Activated CD8-positive, alpha-beta memory T cell treated with anti-CD3 and anti-CD28 coated beads, Interleukin-2, amount 50 U/mL, for 4 hours (primary cell): ENCODE results near the gene DIAPH3.

Source experiments
- DNase-seq: peaks from one replicate; pipeline ENCODE4 v3.0.0-alpha.2; 2020

Gene DIAPH3

DNA sequence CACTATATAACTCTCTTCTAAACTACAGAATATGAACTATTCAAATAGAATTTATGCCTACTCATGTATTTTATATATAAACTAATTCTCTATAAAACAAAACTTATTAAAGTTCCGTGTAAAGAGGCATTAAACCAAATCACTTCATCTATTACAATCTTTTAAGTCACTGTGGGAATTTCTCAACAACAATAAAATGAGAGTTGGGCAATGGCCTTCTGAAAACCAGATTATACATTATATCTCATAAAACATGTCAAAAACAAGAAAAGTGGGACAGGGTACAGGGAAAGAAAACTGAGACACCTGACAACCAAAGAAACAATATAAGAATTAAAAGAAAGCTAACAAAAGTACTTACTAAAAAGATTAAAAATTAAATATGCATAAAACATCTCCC lies 145.2 kb downstream of the DIAPH3 start:
- no peak for DNase-seq

DNA sequence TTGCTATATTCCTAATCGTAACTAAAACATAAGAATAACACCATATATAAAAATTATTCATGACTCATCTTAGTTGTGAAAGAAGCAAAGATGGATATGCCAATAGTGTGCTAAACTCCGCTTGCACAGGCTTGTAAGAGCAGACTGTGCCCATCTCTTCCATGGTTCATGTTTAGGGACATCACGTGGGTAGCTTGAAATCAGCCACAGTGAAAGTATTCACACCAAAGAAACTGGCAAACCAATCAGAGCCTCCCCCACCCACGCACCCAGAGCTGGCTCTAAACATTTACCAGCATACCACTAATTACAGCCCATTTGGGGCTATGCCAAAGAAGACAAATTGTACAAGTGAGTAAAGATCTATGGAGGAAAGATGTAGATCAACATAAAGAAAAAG lies 147.5 kb downstream of the DIAPH3 start:
- DNase-seq, result no peak

DNA sequence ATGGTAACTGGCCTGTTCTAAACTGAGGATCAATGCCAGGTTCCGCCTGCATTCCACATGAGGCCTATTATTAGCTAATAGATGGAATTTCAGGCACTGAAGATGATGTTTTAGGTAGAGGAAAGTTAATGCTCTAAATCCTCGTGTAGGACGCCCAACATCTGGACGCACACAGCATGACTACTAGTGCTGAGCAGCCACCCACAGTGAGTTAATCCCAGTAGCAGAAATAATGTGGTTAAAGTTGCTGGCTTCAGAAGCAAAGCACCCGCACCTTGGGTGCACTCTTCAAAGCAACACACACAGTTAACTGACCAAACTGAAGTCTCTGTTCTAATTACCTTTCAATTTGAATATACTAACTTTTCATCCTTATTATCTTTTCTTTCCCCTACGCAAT lies 150.6 kb downstream of the DIAPH3 start:
- no peak for DNase-seq

DNA sequence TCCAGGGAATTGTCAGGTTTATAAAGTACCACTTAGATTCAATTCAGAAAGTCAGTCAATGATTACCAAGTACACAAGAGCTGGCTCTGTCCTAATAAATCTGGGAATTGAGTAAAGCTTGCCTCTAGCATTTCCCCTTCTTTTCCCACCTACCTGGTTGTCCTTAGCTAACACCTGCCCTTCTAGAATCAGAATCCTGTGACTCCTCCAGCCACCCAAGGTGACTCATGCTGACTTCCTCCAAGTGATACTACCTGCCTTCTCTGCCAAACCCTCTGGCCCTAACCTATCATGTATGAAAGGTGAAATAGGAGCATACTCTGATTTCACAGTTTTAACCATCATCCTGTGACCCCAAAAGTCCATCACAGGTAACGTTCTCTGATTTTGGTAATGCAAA lies 151.2 kb downstream of the DIAPH3 start:
- no peak for DNase-seq

DNA sequence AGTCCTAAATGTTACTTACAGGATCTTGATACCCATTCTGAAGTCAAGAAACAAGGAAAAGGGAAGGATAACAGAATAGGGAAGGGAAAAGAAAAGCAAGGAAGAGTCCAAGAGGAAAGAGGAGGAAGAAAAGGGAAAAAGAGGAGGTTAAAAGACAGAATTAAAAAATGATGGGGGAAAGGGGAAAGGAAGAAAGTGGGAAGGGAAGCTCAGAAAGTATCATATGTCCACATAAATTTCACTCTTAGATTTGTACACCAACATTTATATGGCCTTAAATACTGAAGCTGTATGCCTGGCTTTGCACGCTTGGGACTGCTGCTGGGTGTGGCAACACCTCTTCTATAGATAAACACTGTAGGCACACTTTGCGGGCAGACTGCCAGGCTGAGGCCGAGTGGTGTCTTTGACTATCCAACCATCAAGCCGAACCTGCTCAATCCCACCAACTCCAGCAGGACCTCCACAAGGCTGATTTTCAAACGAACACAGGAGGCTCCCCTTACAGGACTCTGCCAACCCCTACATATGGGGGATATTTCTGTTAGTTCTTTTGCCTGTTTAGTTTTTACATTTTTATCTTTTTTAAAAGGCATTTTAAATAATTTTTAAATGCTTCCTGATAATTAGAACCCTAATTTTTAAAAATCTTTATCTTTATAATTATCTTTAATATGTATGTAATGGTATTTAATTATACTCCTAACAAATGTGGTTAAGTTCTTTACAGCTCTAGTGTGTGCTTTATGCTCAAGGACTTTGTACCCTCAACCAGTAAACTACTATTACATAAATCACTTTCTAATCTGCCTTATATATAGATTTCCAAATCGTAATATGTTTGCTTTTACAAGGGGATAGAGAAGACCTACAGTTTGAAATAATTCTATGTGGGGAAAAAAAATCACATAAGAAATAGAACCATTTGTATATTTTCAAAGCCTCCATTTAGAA lies 154.2 kb downstream of the DIAPH3 start:
- no peak for DNase-seq

DNA sequence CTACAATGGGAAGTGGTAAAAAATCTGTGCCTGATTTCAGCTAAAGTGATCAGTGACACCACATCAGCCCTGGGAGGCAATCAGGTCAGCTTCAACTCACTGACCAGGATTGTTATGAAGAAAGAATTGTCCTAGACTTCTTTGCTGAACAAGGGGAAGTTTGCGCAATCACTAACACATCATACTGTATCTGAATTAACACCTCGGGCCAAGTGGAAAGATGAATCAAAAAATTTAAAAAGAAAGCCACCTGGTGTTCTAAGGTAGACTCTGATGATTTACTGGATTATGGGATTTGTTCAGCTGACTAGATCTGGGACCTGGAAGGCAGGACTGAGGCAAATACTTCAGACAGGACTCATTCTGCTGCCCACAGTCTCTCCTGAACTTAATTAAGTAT lies 161.8 kb downstream of the DIAPH3 start:
- DNase-seq, result no peak

DNA sequence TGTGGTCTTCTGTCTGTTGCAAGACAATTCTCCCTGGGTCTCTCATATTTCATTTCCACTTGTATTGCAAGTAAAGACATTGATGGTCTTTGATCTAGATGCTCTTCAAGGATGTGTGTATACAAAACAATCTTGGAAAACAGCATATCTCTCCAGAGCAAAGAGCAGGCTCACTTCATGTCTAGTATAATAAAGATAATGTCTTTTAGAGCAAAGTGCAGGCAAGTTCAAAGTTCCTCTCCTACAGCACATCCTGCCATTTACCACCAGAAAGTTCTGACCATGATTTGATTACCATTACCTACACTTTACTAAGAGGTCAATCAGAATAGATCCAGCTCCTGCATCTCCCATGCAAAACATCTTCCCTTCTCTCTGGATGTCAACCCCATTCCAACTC lies 162.8 kb downstream of the DIAPH3 start:
- DNase-seq, result no peak

DNA sequence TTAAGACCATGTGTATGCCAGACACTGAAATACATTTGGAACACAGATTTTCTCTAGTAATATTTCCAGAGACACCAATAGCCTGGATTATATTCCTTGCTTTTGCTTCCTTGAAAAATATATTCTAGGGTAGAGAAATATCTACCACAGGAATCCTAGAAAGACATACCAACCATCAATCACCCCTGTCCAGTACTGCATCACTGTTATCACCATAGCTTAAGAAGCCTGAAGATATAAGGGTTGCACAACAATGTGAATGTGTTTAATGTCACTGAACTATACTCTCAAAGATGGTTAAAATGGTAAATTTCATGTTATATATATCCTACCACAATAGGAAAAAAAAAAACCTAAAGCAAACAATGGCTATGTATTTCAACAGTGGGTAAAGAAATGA lies 163.6 kb downstream of the DIAPH3 start:
- no peak for DNase-seq

DNA sequence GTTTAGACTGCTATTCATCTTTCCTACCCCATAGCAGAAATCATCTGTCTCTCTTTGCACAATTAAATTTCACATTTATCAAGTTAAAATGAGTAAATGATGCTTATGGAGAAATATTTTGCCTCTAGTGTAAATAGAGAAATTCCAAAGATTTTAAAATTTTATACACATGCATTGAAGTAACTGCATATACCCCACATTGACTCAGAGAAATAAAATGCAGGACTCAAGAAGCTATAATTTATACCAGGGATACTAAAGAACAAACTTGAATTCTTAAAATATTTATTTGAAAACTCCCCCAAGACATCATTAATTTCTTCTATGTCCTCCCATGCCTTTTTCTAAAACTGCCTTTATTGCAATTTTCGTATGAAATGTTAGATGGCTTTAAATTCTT lies 165.8 kb downstream of the DIAPH3 start:
- DNase-seq, result no peak

DNA sequence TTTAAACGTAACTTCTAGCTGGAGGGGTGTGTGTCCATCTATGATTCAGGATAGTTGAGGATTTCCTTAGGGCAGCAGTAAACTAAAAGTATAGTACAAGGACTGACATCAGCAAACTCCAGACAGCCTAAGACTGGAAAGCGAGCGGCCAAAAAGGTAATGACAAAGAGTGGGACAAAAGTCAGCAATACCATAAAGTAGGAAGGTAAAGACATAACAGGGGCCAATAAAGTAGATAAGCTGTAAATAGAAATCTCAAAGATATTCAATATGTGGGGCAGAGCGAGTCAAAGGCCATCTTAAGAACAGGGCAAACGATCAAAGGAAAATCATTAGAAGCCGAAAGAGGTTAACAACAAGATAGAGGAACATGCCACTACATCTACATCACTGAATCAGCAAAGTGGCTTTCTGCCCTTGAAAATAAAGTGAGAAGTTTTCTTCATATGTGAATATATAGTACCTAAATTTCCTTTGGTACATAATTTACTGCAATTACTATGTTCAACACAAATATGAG lies 167.2 kb downstream of the DIAPH3 start:
- DNase-seq, result no peak

DNA sequence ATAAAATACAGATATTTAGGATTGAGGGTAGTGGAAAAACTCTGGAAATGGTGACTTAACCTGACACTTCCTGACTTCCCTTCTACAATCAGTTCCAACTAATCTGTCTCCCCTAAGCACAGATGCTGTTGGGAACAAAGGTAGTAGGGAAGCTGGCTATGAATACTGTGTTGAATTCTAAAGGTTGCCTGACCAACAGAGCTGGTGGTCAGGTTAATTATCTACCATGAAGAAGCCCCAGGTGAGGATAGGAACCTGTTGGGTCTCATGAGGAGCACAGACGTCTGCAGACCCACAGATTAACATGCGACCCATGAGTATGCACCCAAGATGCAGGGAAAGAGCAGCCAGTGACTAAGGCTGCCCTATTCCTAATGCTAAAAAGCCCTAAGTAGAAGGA lies 172.3 kb downstream of the DIAPH3 start:
- no peak for DNase-seq

DNA sequence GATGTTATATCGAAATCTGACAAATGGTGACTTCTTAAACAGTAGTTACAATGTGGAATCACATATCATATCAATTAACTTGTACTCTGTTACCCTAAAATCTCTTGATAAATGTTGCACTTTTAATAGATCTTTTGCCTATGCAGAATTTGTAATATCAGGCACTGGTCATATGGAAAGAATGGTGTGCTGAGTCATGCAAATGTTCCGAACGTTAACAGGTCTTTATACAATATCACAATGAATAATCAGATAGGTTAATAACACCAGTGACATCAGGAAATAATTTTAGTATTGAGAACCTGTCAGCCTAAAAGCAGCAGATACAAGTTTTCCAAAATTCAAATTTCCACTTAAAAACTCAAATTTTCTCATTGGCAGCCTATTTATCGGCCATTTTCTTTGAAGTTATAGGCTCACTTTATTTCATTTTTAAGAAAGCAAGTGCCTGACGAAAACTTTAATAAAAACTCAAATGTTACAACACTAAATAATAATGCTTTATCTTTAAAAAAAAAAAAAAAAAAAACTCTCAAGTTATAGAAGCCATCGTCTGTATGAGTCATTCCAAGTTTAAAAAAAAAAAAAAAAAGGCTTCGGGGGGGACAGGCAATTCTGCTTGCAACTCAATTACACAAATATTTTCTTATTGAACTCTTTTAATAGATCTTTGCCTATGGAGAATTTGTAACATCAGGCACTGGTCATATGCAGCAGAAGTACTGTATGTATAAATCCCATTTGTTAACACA lies 180.9 kb downstream of the DIAPH3 start:
- DNase-seq, result no peak

DNA sequence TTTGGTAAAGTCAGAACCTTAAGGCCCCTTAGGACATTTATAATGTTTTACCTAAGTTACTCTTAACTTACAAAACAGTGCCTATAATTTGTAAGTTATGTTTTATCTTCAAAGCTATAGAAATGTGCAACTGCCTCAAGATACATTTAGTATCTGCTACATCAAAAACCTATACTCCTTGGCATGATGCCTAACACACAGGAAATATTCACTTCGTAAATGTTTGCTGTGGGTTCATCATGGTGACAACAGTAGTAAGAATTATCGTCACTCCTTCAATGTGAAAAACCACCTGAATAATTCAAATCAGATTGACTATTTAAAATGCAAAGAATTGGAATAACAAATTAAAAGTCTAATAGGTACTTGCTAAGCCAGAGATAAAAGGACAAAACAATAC lies 184.1 kb downstream of the DIAPH3 start:
- DNase-seq, result no peak

DNA sequence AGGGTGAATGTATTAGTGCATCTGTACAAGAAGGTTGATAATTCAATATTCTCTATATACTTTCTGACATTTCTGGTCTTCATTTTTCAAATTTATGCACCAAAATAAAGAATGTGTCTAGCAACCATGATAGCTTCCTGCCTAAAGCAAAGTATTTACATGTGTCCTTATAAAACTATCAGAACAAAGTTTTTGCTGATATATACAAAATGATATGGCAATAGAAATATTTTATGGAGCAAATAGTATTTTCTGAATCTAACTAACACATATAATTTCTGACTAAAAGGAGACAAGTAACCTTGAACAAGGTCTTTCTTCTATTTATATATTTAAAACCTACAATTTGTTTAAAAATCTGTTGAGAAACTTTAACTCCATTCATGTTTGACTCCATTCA lies 184.9 kb downstream of the DIAPH3 start:
- DNase-seq, result no peak

DNA sequence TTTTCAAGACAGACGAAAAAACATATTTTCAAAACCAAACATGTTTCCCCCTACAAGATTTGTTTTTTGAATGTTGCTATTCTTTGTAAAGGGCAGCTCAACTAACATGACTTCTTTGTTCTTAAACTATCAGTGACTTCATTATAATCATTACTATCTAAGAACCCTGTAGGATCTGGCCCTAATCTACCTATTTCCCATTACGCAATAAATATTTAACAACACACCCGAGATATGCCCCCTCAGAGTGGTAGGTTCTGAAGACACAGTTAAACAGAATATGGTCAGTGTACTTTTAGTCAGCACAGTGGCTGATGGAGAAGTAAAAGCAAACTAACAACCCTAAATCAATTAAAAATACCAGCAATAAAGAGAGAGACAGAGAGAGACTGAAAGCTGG lies 186.9 kb downstream of the DIAPH3 start:
- DNase-seq, result no peak

DNA sequence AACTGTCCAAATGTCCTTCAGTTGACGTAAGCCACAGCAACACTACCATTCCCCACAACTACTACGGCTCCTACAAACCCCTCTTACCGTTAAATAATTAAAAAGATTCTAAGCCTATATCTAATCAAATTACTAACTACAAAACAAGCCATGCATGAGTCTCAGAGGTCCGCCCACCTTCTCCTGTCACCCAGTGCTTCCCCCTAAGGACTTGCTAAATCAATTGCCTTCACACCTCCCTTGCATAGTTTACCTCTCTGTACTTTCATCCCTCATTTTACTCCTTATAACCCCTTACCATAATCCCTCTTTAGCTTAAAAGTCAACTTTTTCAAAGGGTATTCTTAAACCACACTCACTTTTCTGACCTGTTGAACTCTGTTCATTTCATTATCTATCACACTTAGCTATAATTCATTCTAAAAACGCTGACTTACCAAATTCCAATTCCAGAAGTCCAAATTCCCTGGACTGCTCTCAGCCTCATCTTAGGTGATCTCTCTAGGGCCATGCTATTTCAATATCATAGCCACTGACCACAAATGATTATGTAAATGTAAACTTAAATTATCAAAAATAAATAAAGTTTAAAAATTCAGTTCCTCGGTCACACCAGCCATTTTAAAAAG lies 187.8 kb downstream of the DIAPH3 start:
- no peak for DNase-seq

DNA sequence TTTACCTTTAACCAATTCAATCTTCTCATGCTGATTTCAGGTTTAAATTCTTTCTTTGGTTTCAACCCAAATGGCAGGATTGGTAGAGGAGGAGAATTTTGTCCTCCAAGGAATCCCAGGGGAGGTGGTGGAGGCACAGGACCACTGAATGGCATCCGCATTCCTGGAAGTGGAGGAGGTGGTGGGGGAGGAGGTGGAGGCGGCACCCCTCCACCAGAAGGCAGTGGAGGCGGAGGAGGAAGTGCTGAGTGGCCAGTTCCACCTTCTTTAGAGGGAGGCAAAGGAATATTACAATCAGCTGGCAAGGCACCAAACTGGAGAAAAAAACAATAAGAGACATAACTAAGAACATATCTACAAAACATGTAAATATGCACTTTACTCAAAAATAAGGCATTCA lies 192.9 kb downstream of the DIAPH3 start:
- DNase-seq, result no peak

DNA sequence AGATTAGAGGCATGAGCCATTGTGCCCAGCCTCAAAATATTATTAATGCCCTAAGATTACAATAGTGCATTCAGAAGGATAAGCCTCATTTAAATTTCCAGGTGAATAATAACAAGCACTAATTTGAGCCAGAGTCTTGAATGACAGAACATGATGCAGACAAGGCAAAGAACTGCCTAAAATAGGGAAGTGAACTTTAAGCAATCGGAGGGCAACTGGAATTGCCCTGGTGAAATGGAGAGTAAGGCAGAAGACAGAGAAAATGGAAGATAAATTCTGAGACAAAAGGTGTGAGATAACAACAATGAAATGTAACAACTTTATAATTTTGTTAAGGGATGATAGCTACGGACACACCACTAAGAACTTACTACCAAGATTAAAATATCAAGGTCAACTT lies 199.9 kb downstream of the DIAPH3 start:
- no peak for DNase-seq

DNA sequence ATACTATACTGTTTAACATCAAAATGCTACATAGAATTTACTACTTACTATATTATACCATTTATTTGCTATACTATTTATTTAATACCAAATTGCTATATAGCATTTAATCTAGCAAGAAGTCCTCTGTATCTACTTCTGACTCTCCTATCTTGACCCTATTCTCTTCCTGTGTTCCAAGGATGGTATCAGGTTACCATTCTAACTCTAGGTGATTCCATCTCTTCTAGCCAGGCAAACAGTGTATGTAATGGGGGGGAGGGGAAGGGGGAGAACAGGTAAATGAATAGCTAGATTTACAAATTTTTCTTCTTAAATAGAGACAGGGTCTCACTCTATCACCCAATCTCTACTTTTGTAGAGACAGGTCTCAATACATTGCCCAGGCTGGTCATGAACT lies 200.3 kb downstream of the DIAPH3 start:
- DNase-seq, result no peak

DNA sequence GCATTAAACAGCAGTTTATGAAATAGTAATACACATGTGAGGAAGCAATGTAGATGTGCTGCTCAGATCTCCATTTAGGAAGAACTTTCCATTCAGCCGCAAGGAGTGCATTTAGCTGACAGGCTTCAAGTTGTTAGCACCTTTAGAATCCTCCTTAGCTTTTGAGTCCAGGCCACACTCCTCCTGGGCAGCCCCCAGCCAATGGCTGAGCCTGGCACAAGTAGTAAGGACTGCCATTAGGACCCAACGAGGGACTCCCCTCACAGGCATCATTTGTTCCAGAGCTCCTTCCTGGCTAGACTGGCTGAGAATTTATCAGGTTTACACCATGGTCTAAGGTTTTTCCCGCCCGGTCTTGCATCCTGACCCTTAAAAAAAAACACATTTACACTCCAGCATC lies 201.4 kb downstream of the DIAPH3 start:
- no peak for DNase-seq

DNA sequence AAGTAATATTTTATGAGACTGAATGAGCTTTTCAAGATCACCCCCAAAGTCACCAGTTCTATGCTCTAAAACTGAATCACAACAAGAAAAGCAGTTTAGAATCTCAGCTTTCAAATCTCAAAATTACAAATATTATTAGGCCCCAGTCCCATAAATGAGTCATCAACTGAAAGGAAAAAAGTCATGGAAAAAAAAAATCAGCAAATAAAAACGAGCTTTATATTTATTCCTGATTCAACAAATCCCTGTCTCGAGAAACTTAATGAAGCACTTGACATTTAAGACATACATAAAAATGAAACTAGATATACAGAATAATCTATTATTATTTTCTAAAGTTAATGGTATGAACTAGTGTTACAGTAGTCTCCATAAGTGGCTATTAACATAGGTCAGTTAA lies 203.0 kb downstream of the DIAPH3 start:
- no peak for DNase-seq

DNA sequence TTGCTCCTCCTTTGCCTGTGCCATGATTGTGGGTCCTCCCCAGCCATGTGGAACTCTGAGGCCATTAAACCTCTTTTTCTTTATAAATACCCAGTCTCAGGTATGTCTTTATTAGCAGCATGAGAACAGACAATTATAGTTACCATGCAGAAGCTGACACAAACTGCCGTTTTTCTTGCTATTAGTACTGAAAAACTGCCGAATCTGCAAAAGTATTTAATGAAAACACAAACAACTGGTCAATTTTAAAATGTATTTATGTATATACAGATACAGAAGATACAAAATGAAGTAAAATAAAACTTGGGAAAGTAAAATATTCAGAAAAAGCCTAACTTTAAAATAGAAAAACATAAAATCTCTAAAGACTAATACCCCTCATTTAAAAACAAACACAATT lies 206.3 kb downstream of the DIAPH3 start:
- no peak for DNase-seq

DNA sequence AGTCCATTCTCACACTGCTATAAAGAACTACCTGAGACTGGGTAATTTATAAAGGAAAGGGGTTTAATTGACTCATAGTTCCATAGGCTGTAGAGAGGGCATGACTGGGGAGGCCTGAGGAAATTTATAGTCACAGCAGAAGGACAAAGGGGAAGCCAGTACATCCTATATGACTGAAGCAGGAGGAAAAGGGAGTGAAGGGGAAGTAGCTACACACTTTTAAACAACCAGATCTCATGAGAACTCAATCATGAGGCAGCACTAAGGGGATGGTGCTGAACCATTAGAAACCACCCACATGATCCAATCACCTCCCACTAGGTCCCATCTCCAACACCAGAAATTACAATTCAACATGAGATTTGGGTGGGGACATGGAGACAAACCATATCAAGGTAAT lies 209.1 kb downstream of the DIAPH3 start:
- DNase-seq, result no peak

DNA sequence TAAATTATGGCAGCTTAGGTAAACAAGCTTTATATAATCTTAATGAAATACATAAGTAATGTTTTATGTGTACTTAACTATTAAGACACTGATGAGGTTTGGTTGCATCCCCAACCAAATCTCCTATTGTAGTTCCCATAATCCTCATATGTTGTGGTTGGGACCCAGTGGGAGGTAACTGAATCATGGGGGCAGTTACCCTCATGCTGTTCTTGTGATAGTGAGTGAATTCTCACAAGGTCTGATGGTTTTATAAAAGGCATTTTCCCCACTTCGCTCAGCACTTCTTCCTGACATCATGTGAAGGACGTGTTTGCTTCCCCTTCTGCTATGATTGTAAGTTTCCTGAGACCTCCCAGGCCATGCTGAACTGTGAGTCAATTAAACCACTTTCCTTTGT lies 212.7 kb downstream of the DIAPH3 start:
- DNase-seq, result no peak
